DOHH2 (cell line): ENCODE data around the gene PRKAR2B.

Source experiments
- H3F3A ChIP-seq: fragments of 200-600 bp; sonication (generic), shearing (Covaris generic); 2 replicates; pipeline ENCODE4 v1.6.0; 2016; ENCODE audit warnings: antibody characterized with exemption, mild to moderate bottlenecking; ENCODE audit not compliant: control insufficient read depth, insufficient read depth
- H3K27ac ChIP-seq: fragments of 200-600 bp; sonication (generic); 2 replicates; pipeline ENCODE4 v1.5.1; 2014; ENCODE audit warnings: low read depth, mild to moderate bottlenecking, low read length, moderate library complexity
- H3K27me3 ChIP-seq: fragments of 200-600 bp; sonication (generic); 2 replicates; pipeline ENCODE4 v1.6.1; 2014; ENCODE audit warnings: mild to moderate bottlenecking, low read length, mixed read lengths; ENCODE audit not compliant: control insufficient read depth
- H3K36me3 ChIP-seq: fragments of 200-600 bp; sonication (generic); 2 replicates; pipeline ENCODE4 v1.6.1; 2014; ENCODE audit warnings: mild to moderate bottlenecking, low read length, moderate library complexity, mixed read lengths; ENCODE audit not compliant: control insufficient read depth
- H3K4me1 ChIP-seq: fragments of 200-600 bp; sonication (generic); 2 replicates; pipeline ENCODE4 v1.6.1; 2014; ENCODE audit warnings: mild to moderate bottlenecking, low read length, mixed read lengths; ENCODE audit not compliant: control insufficient read depth
- H3K4me2 ChIP-seq: fragments of 200-600 bp; sonication (generic); 2 replicates; pipeline ENCODE4 v1.6.0; 2014; ENCODE audit warnings: mild to moderate bottlenecking, low read length, moderate library complexity
- H3K4me3 ChIP-seq: fragments of 200-600 bp; sonication (generic); 2 replicates; pipeline ENCODE4 v1.5.1; 2014; ENCODE audit warnings: mild to moderate bottlenecking, low read length, mixed read lengths
- H3K79me2 ChIP-seq: fragments of 200-600 bp; sonication (generic); 2 replicates; pipeline ENCODE4 v1.6.1; 2014; ENCODE audit warnings: mild to moderate bottlenecking, low read length, mixed read lengths; ENCODE audit not compliant: control insufficient read depth
- H3K9me2 ChIP-seq: fragments of 200-600 bp; sonication (generic); replicated peaks from 2 replicates; pipeline ENCODE4 v1.6.1; 2014; ENCODE audit warnings: mild to moderate bottlenecking, low read length, mixed read lengths; ENCODE audit not compliant: control insufficient read depth
- H3K9me3 ChIP-seq: fragments of 200-600 bp; sonication (generic); 2 replicates; pipeline ENCODE4 v1.6.1; 2014; ENCODE audit warnings: antibody characterized with exemption, low read length, mixed read lengths; ENCODE audit not compliant: control insufficient read depth, insufficient read depth
- H4K20me1 ChIP-seq: fragments of 200-600 bp; sonication (generic); 2 replicates; pipeline ENCODE4 v1.6.0; 2014; ENCODE audit warnings: low read depth, mild to moderate bottlenecking, antibody characterized with exemption, low read length, moderate library complexity; ENCODE audit not compliant: control insufficient read depth, insufficient read depth
- EZH2phosphoT487 ChIP-seq: fragments of 200-600 bp; sonication (generic); IDR thresholded peaks from 2 replicates; pipeline ENCODE4 v1.6.1; 2017; ENCODE audit warnings: borderline replicate concordance, mild to moderate bottlenecking, antibody characterized with exemption, low read length, moderate library complexity, mixed read lengths
- TF ChIP-seq, protein P1 (sequence below): fragments of 200-600 bp; sonication (generic); IDR thresholded peaks from one replicate; pipeline ENCODE4 v1.5.1; 2014; ENCODE audit warnings: antibody characterized with exemption, mild to moderate bottlenecking, low read depth, low read length; ENCODE audit not compliant: poor library complexity, severe bottlenecking

PRKAR2B gene

DNA sequence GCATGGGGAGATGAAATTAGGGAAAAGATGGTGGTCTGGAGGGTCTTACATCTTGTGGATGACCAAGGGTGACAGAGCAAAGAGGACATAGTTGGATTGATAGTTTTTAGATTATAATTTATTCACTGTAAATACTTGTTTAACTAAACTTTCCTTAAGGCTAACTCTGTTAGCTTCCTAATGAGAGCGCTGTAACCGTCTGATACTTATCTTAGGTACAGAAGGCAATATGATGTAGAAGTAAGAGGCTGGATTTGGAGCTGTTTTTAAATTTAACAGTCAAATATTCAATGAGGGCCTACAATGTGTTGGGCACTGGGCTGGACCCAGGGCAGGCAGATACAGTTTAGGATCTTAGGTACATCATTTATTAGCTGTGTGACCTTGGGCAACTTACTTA is 36.0 kb downstream of the PRKAR2B start:
- H3K27ac ChIP-seq, result no peak overlapping the region
- no peaks in the 10 kb centered on the region for H3K27me3 ChIP-seq
- H3K9me3 ChIP-seq, result no peaks in the 10 kb centered on the region
- H4K20me1 ChIP-seq, result no peaks in the 10 kb centered on the region
- no peak overlapping the region for H3K4me3 ChIP-seq
- no peaks in the 10 kb centered on the region for H3K9me2 ChIP-seq
- H3K36me3 ChIP-seq, result peaks cover 22% of the 10 kb centered on the region
- H3F3A ChIP-seq, result no peaks in the 10 kb centered on the region
- TF ChIP-seq EZH2phosphoT487, result no peak
- TF ChIP-seq, protein P1, sequence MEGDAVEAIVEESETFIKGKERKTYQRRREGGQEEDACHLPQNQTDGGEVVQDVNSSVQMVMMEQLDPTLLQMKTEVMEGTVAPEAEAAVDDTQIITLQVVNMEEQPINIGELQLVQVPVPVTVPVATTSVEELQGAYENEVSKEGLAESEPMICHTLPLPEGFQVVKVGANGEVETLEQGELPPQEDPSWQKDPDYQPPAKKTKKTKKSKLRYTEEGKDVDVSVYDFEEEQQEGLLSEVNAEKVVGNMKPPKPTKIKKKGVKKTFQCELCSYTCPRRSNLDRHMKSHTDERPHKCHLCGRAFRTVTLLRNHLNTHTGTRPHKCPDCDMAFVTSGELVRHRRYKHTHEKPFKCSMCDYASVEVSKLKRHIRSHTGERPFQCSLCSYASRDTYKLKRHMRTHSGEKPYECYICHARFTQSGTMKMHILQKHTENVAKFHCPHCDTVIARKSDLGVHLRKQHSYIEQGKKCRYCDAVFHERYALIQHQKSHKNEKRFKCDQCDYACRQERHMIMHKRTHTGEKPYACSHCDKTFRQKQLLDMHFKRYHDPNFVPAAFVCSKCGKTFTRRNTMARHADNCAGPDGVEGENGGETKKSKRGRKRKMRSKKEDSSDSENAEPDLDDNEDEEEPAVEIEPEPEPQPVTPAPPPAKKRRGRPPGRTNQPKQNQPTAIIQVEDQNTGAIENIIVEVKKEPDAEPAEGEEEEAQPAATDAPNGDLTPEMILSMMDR, result no peak
- H3K4me1 ChIP-seq, result peaks cover 54% of the 10 kb centered on the region
- peaks cover 71% of the 10 kb centered on the region for H3K79me2 ChIP-seq
- H3K4me2 ChIP-seq, result no peak overlapping the region

DNA sequence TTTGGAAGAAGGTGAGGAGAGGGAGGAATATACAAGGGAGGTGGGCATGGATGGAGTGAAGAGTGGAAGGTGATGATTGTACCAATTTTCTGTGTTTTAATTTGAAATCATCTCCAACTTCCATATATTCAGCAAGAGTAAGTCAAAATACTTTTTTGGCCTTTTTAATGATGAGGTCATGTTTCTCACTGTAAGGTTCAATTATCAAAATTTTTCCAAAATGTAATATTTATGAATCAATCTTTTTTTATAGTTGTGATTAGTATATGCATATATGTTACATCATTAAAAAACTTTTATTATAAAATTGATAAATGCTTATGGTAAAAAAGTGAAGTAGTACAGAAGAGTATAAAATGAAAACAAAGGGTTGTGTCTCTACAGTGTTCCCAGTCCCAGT is 40.7 kb downstream of the PRKAR2B start:
- peaks cover 7% of the 10 kb centered on the region for H3K36me3 ChIP-seq
- no peaks in the 10 kb centered on the region for H4K20me1 ChIP-seq
- H3K27me3 ChIP-seq, result no peaks in the 10 kb centered on the region
- H3F3A ChIP-seq, result peaks cover 24% of the 10 kb centered on the region
- H3K79me2 ChIP-seq, result peaks cover 91% of the 10 kb centered on the region
- TF ChIP-seq, protein P1, result no peak
- no peak for TF ChIP-seq EZH2phosphoT487
- no peak overlapping the region for H3K4me3 ChIP-seq
- H3K4me2 ChIP-seq, result no peak overlapping the region
- H3K9me3 ChIP-seq, result no peaks in the 10 kb centered on the region
- peaks cover 93% of the 10 kb centered on the region for H3K4me1 ChIP-seq
- no peaks in the 10 kb centered on the region for H3K9me2 ChIP-seq
- no peak overlapping the region for H3K27ac ChIP-seq

DNA sequence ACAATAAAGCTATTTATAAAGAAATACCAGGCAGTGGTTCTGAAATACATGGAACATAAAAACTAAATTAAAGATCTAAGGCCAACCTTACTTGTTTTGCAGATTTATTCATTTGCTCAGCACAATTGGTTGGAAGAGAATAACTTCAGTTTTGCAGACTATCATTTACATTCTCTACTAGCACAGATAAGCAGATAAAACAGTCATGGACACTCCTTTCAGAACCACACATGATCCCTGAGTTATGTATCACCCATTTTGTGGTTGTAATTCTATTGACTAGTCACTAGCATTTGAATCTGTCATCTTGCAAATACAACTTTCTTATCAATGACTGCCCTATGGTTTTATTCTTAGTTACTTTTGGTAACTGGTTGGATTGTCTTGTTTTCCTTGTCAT is 45.1 kb downstream of the PRKAR2B start:
- peaks cover 81% of the 10 kb centered on the region for H3K79me2 ChIP-seq
- TF ChIP-seq, protein P1, result no peak
- H3K4me1 ChIP-seq, result peaks cover 97% of the 10 kb centered on the region
- 0 out of 2 replicates have a peak, but pooled peaks cover under 1% of the 10 kb centered on the region for H3K9me3 ChIP-seq
- no peaks in the 10 kb centered on the region for H3K9me2 ChIP-seq
- peak overlapping the region; percentile 58 for H3K4me3 ChIP-seq
- H3K36me3 ChIP-seq, result peaks cover 23% of the 10 kb centered on the region
- no peaks in the 10 kb centered on the region for H3K27me3 ChIP-seq
- peak overlapping the region; percentile 94 for H3K27ac ChIP-seq
- no peaks in the 10 kb centered on the region for H4K20me1 ChIP-seq
- peak overlapping the region; percentile 76 for H3K4me2 ChIP-seq
- H3F3A ChIP-seq, result peaks cover 53% of the 10 kb centered on the region

DNA sequence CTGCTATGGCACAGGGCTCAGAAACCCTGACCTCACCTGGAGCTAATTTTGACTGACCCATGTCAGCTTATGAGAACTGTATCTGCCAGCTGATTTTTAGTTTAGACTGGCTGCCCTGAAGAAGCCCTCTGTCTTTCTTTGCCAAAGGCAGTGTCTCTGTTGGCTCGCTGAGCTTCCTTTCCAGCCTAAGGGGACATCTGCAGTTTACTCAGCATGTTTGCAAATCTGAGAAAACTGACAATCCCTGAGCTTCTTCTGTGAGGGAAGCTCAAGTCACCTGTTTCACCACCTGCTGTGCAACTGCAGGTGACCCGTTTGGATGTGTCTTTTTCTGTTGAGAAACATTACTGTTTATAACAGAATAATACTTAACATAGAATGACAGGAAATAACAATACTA is 46.0 kb downstream of the PRKAR2B start:
- Histone ChIP-seq H3K4me2 (peak overlapping the region; percentile 76), H3K36me3 (peaks cover 23% of the 10 kb centered on the region), H3K9me3 (0 out of 2 replicates have a peak, but pooled peaks cover 4% of the 10 kb centered on the region), H3K79me2 (peaks cover 81% of the 10 kb centered on the region), H3K27me3 (no peaks in the 10 kb centered on the region), H3F3A (peaks cover 53% of the 10 kb centered on the region), H3K9me2 (no peaks in the 10 kb centered on the region), H4K20me1 (no peaks in the 10 kb centered on the region), H3K4me1 (peaks cover 97% of the 10 kb centered on the region), H3K27ac (peak overlapping the region; percentile 94), H3K4me3 (peak overlapping the region; percentile 58)
- no peak for TF ChIP-seq EZH2phosphoT487
- TF ChIP-seq, protein P1, result no peak
